GM12891 (cell line): ENCODE data around the gene DGKZ. TPM values are rescaled to one million over a fixed set of nuclear protein-coding genes. Genes with fewer than 3 reads are reported as not detected.
"Not testable (repeated sequence)": the region's sequence is repeated elsewhere in the genome, so short reads cannot be mapped to it uniquely, and the experiment has no call there.

Experiments
- DNase-seq: peaks from one replicate; pipeline ENCODE4 v3.0.0; 2011; ENCODE audit warnings: low spot score; ENCODE audit not compliant: insufficient read length
- FAIRE-seq: peaks from 2 replicates; lab custom pipeline; 2011; peaks lifted over from hg19 to GRCh38; lab: Jason Lieb, UNC
- PAX5 ChIP-seq: IDR thresholded peaks from 2 replicates; pipeline ENCODE4 v1.6.1; 2011; ENCODE audit warnings: low read length, moderate library complexity, mild to moderate bottlenecking; ENCODE audit not compliant: insufficient read depth, severe bottlenecking
- POLR2A ChIP-seq: IDR thresholded peaks from 2 replicates; pipeline ENCODE4 v1.6.1; 2011; ENCODE audit warnings: low read depth, low read length, control low read depth
- POLR2AphosphoS5 ChIP-seq: IDR thresholded peaks from 2 replicates; pipeline ENCODE4 v1.6.1; 2011; ENCODE audit warnings: low read depth, low read length, control low read depth
- POU2F2 ChIP-seq: IDR thresholded peaks from 2 replicates; pipeline ENCODE4 v1.6.1; 2011; ENCODE audit warnings: low read depth, mild to moderate bottlenecking, control low read depth, low read length, moderate library complexity
- SPI1 ChIP-seq: IDR thresholded peaks from 2 replicates; pipeline ENCODE4 v1.6.1; 2011; ENCODE audit warnings: low read depth, low read length, control low read depth
- TAF1 ChIP-seq: IDR thresholded peaks from 2 replicates; pipeline ENCODE4 v1.6.1; 2011; ENCODE audit warnings: low read depth, low read length, control low read depth
- polyA plus RNA-seq: library from polyadenylated mRNA; unstranded; fragments of >200 nt; gene quantifications from one replicate; pipeline ENCODE4 v1.2.1, GENCODE V29; 2012; ENCODE audit warnings: low read depth, missing spikeins, inconsistent platforms; ENCODE audit not compliant: missing spikeins

The DGKZ gene, protein sequence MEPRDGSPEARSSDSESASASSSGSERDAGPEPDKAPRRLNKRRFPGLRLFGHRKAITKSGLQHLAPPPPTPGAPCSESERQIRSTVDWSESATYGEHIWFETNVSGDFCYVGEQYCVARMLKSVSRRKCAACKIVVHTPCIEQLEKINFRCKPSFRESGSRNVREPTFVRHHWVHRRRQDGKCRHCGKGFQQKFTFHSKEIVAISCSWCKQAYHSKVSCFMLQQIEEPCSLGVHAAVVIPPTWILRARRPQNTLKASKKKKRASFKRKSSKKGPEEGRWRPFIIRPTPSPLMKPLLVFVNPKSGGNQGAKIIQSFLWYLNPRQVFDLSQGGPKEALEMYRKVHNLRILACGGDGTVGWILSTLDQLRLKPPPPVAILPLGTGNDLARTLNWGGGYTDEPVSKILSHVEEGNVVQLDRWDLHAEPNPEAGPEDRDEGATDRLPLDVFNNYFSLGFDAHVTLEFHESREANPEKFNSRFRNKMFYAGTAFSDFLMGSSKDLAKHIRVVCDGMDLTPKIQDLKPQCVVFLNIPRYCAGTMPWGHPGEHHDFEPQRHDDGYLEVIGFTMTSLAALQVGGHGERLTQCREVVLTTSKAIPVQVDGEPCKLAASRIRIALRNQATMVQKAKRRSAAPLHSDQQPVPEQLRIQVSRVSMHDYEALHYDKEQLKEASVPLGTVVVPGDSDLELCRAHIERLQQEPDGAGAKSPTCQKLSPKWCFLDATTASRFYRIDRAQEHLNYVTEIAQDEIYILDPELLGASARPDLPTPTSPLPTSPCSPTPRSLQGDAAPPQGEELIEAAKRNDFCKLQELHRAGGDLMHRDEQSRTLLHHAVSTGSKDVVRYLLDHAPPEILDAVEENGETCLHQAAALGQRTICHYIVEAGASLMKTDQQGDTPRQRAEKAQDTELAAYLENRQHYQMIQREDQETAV
- polyA plus RNA-seq: 39.6 TPM

DNA sequence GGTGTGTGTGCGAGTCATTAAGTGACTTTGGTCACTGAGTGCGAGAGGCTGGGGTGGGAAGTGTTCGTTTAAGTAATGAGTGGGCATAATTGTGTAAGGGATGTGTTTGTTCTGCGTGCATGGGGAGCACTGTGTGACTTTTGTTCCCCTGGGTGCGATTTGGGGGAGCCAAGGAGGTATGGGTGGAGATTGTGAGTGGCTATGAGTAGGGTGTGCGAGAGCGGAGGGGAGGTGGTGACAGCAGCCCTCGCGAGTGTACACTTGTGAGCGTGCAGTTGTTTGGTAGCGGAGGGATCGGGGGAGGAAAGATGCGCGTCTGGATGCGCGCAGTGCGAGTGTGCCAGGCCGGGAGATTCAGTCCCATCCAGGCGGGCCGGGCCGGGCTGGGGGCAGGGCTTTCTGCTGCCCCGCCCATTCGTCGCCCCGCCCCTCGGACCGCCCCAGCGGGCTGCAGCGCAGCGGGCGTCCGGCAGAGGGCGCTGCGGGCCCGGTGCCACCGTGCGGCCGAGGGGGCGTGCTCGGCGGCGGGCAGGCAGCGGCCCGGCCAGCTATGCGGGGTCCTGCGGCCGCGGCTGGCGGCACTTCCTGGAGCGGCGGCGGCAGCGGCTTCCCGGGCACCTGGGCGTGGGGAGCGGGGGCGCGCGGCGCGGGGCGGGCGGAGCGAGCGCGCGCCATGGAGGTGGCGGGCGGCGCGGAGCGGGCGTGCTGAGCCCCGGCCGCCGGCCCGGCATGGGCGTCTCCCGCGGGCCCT lies at the start of gene DGKZ:
TSS of gene DGKZ (plus strand) at position 578 of the 751 bp plus-strand sequence. CDS start 197 bp downstream, outside the sequence.
- no peak for TF ChIP-seq TAF1
- peak; percentile 18 for TF ChIP-seq PAX5
- TF ChIP-seq POLR2AphosphoS5: no peak
- peak; percentile 90 for DNase-seq
- peak; percentile 96 for FAIRE-seq

DNA sequence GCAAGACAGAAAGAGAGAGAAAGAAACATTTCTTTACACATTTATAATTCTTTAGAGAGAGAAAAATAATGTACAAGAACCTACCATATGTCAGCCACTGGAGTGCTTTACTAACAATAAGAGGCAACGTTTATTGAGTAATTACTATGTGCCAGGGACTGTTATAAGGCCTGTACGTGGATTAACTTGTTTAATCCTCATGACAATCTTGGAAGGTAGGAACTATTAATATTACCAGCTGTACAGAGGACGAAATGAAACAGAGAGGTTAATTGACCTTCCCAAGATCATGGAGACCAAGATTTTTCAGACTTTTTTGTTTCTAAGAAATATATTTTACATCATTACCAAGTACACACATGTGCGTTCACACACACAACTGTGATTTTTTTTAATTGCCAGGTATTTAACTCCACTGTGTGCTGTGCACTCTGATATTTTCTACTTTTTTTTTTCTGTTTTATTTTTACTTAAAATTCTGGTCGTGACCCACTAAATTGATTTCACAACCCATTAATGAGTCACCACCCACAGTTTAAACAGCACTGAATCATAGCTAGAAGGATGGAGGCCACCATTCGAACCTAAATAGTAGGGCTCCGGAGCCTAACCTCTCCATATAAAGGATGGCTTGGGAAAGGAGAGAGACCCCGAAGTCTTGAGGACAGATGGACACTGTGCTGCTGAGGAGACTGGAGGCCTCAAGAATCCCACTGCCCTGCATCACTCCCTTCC lies 48.4 kb upstream of the DGKZ start:
- no peak for FAIRE-seq
- DNase-seq: no peak
- TF ChIP-seq POU2F2: no peak
- no peak for TF ChIP-seq PAX5
- TF ChIP-seq POLR2AphosphoS5: no peak
- TF ChIP-seq POLR2A: no peak
- TF ChIP-seq SPI1: no peak
- TF ChIP-seq TAF1: no peak

GRCh38 chr11:46299451-46299961 lies 47.8 kb upstream of the DGKZ start:
- no peak for FAIRE-seq
- TF ChIP-seq POLR2A (no peak), TAF1 (no peak), PAX5 (no peak), SPI1 (no peak), POLR2AphosphoS5 (no peak), POU2F2 (no peak)
- no peak for DNase-seq

- FAIRE-seq (no peak), DNase-seq (no peak)
- TF ChIP-seq POLR2A (no peak), PAX5 (no peak)
Observed at GRCh38 chr11:46300270-46300669, 47.0 kb upstream of the DGKZ start.

DNA sequence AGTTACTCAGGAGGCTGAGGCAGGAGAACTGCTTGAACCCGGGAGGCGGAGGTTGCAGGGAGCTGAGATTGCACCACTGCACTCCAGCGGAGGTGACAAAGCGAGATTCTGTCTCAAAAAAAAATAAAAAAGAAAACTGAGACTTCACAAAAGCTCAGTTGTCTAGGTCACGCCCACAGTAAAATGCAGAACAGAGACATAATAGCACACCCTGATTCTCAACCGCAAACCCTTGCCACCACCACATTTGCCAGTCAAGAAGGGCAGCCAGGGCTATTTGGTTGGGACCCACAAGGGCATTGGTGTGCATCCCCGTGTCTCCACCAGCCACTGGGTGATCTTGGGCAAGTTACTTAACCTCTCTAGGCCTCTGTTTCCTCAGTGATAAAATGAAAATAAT lies 44.4 kb upstream of the DGKZ start:
- TF ChIP-seq TAF1 (no peak), PAX5 (no peak), SPI1 (peak; percentile 91), POLR2A (no peak), POU2F2 (no peak)
- FAIRE-seq (peak; percentile 65), DNase-seq (peak; percentile 60)

- DNase-seq, FAIRE-seq: not testable (repeated sequence)
Observed at GRCh38 chr11:46304036-46304435, 43.2 kb upstream of the DGKZ start.

DNA sequence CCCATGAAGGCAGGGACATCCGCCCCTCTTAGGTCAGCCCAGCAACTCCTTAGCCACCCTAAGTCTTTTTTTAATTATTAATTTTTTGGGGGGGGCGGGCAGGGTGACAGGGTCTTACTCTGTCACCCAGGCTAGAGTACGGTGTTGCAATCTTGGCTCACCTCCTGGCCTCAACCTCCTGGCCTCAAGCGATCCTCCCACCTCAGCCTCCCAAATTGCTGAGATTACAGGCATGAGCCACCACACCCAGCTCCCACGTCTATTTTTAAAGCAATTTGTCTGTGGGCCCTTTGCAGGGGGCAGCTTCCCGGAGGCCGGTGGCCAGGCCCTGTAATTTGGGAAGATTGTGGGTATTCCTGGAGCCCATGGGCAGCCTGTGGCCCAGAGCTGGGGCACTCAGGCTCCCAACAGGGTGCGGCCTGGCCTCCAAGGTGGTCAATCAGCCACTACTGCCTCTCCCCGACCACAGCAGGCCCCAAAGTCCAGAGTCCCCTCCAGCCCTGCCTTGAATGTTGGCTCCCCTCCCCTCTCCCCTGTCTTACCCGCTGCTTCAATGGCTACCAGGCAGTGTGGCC lies 42.6 kb upstream of the DGKZ start:
- TF ChIP-seq TAF1: no peak
- TF ChIP-seq PAX5: no peak
- no peak for TF ChIP-seq SPI1
- no peak for TF ChIP-seq POLR2AphosphoS5
- TF ChIP-seq POU2F2: no peak
- FAIRE-seq (no peak), DNase-seq (no peak)

DNA sequence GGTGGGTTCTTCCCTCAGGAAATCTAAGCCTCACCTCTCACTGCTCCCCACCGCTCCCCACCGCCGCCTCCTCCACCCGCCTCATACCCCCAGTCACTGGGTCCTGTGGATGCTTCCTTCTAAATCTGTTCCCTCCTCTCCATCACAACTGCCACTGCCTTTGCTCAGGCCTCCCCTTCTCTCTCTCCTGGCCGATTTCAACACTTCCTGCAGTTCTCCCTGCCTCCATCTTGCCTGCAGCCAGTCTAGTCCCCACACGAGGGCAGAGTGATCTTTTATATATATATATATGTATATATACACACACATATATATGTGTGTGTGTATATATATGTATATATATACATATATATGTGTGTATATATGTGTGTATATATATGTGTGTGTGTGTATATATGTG lies 42.0 kb upstream of the DGKZ start:
- DNase-seq (no peak), FAIRE-seq (no peak)
- TF ChIP-seq SPI1: no peak
- no peak for TF ChIP-seq PAX5
- no peak for TF ChIP-seq POLR2A
- no peak for TF ChIP-seq TAF1
- TF ChIP-seq POLR2AphosphoS5: no peak
- no peak for TF ChIP-seq POU2F2

GRCh38 chr11:46306296-46306853 lies 40.9 kb upstream of the DGKZ start:
- FAIRE-seq (no peak), DNase-seq (no peak)
- no peak for TF ChIP-seq PAX5
- TF ChIP-seq POU2F2: no peak
- TF ChIP-seq TAF1: no peak
- no peak for TF ChIP-seq POLR2AphosphoS5
- no peak for TF ChIP-seq POLR2A
- no peak for TF ChIP-seq SPI1
